ENCODE measurements around the gene PAPOLB.

PAPOLB gene

DNA sequence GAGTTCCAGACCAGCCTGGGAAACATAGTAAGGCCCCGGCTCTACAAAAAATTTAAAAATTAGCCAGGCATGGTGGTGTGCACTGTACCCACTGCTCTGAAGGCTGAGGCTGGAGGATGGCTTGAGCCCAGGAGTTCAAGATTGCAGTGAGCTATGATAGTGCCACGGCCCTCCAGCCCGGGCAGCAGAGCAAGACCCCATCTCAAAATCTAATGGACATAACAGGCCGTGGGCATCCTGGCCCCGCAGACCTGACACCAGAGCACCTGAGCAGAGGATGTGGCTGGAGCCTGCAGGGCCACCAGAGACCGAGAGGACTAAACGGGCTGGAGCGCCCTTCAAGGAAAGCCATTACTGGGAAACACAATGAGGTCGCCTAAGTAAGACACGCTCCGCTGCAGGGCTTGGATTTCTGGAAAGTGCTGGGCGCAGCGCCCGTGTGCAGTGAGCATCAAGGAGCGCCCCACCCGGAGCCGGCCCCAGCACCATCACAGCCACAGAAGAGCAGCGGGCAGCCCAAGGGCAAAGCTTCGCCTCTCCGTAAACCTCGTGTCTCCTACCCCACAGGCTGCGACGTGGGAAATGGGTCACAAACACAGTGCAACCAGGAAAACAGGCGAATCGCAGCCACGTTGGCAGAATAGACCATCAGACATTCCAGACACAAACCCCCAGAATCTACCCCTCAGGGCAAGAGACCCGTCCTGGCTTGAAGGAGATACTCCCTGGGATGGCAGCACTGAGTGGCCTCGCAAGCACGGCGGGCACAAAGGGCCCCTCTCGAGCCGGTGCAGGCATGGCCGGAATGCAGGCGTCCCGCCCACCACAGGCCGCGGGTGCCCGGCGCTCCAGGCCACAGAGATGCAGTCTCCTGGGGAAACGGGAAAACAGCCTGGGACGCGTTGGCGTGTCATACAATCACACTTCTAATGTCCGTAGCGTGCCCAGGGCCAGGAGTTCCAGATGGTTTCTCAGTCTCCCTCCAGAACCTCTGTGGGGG, 16.8 kb upstream of the PAPOLB start:
- DNase-seq (ENCODE audit: low read depth): no peak

DNA sequence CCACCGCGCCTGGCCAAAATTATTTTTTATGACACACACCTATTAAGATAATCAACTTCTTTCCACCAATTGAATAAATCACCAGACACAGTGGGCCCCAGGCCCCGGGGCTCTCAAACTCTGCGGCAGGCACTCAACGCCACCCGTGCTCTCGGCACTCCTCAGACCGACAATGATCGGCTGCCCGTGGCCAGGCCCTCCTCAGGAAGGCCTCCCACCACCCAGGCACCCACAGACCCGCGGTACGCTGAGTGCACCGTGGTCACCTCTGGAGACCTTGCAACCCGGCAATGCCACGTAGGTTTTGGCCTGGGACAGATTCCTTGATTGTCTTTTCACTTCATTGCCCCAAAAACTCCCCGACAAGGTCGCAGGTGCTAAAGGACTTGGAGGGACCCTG, 14.8 kb upstream of the PAPOLB start:
- no peak for DNase-seq (ENCODE audit: low read depth)

DNA sequence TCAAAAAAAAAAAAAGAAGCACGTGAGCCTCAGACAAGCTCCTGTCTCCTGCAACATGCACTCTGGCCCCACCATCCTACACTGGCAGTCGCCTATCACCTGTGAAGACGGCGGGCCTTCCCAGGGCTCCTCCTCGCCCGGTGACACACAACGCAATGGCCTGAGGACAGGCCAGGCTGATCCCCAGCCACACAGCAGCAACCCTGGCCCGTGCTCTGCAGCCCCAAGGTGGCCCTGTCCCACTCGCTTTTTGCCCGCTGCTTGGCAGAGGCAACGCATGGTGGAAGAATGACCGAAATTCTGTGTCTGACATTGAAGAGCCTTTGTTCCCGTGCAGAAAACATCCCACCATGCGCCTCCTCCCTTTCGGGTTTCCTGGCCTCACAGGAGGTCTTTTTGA, 13.6 kb upstream of the PAPOLB start:
- no peak for DNase-seq (ENCODE audit: low read depth)

DNA sequence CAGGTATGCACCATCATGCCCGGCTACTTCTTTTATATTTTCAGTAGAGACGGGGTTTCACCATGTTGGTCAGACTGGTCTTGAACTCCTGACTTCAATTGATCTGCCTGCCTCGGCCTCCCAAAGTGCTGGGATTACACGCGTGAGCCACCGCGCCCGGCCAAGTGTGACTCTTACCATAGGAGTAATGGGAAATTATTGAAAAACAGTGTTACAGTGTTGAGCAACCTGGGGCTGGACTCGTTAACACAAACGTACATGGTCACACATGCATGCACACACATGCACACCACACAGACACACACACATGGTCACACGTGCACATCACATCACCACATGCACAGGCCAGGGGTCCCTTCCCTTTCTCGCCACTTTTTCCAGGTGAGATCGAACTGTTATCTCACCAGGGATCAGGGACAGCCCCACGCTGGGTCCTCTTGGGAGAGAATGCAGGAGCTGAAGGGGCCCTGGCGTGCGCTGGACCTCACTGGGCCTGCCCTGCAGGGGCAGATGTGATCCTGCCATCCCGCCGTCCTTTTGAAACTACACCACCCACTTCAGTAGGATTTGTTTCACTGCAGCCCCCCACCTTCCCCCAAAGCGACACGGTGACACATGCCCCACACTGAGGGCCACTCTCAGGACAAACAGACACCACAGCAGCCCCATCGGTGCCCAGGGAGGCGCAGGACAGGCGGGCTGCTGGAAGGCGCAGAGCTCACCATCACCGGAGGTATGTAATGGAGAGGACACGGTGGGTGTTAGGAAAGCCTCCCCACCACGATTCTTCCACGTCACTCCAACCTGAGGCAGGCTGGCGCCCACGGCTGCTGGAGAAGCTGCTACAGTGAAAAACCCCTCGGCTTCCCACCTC, 11.5 kb upstream of the PAPOLB start:
- no peak for DNase-seq (ENCODE audit: low read depth)

DNA sequence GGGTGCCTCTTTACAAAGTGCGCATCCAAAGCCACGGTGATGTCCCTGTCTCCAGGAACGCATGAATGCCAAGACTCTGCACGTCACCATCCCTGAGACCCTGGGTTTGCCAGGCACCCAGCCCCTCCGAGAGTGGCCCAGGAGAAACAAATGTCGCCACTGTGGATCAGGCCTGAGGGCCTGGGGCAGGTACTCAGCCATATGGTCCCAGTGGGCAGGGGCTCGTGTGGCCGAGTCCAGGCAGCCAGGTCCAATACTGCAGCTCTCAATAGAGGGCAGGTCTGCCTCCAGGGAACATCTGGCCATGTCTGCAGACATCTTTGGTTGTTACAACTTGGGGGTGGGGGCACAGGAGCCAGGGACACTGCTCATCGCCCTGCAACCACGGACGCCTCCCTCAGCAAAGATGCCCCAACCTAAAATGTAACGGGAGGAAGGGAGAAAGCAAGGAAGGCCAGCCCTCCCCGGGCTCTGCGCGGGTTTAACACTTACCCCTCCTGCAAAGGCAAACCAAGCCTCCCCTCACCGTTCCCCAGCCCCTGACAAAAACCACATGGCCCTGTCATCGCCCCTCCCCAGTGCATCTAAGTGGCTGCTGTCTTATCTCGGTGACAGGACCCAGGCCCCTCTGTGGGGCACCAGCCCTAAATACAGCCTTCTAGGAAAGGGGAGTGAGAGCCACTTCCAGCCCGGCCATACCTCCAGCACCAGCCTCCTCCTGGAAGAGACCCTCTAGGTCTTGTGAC, 10.3 kb upstream of the PAPOLB start:
- no peak for DNase-seq (ENCODE audit: low read depth)

DNA sequence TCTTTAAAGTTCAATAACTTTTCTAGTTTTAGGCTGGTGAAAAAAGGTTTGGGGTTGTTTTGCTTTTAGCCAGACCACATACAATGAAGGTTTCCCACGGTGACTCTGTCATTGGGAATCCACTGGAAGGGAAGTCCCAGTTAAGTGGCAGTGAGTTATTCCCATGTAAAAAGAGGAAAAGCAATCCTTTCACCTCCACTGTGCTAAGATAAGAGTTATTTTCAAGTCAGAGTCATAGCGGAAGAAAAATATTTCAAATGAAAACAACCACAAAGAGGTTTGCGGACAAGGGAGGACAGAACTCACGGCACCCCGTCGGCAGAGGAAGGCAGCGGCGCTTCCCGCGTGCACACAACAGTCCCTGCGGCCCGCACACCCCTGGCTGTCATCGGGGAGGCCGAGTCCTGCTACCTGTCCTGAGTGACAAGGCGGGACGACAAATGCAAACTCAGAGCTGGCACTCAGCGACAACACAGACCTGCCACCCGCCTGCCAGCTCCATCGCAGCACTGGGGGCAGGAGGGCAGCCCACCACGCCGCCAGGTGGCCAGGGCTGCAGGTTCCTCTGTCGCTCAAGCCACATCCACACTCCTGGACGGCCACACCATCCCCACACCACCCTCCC, 9.3 kb upstream of the PAPOLB start:
- no peak for DNase-seq (ENCODE audit: low read depth)

DNA sequence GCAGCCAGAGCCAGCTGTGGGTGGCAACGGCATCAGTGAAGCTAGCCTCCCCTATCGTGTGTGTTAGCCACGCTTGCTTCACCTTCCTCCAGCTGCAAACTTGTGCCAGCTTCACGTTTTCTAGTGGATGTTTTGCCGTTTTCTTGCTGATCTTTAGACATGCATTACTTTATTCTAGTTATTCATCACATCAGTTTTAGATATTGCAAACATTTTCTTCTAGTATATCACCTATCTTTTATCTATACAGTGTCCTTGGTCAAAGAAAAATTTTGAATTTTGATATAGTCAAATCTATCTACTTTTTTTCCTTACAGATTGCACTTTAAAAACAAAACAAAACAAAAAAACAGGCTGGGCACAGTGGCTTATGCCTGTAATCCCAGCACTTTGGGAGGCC, 6.7 kb upstream of the PAPOLB start:
- no peak for DNase-seq (ENCODE audit: low read depth)

DNA sequence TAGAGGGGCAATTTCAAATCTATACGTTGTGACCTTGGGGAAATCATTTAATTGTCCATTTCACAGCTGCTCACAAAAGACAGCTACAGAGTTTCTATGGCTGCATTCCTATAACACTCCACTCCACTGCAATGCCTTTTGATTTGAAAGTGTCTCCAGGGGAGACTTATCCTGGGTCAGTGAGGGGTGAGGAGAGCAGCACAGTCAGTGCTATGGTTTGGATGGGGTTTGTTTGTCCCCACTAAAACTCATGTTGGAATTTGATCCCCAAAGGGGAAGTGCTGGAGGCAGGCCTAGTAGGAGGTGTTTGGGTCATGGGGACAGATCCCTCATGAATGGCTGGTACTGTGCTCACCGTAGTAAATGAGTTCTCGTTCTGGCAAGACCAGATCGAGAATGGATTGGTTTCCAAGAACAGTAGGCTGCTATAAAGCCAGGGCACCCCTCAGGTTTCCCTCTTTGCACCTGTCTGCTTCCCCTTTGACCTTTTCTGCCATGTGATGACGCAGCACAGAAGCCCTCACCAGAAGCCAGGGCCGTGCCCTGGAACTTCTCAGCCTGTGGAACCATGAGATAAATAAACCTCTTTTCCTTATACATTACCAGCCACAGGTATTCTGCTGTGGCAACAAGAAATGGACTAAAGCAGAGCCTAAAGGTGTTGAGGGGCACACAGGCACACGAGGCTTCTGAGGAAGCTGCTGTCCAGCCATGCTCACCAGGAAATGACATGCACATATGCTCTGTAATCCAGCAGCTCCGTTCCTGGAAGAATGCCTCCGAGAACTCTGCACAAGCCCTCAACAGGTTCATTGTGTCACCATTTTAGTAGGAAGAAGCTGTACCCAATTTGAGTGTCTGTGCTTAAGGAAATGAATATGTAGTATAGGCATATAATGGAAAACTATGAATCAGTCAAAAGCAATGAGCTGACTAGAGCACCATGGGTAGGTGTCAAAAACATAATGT, 5.0 kb upstream of the PAPOLB start:
- DNase-seq (ENCODE audit: low read depth): no peak

DNA sequence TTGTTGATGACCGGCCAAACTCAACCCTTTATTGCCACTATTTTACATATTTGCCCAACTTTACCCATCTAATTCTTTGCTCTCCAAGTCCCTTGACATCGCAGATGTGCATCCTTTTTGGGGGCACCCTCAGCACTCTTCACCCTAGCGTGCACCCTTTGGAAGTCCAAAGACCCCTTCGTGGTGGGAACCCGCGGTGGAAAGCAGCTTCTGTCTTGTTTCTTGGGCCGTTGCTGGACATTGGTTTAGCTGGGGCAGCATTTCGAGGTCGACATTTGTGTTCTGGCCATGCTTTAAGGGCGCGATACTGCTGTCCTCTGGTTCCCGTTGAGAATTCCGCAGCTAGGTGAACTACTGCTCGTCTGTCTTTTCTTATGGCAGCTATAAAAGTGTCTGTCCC, 326 bp upstream of the PAPOLB start:
- DNase-seq (ENCODE audit: low read depth): no peak

DNA sequence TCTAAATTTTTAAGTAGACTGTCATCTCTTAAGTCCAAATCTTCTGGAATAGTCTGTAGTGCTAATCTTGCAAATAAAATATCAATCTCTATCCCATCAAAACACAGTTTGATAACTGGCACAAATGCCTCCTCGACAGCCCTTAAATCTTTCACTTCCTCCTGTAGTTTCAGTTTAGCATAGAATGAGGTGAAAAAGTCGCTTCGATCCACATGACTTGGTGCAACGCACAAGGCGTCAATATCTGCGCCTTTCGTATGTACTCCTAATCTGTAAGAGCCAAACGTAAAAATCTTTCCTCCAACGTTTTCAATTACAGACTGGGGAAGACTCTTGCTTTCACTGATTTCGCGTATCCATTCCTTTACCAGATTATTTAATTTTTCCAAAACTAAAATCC, 603 bp downstream of the PAPOLB start:
- no peak for DNase-seq (ENCODE audit: low read depth)

DNA sequence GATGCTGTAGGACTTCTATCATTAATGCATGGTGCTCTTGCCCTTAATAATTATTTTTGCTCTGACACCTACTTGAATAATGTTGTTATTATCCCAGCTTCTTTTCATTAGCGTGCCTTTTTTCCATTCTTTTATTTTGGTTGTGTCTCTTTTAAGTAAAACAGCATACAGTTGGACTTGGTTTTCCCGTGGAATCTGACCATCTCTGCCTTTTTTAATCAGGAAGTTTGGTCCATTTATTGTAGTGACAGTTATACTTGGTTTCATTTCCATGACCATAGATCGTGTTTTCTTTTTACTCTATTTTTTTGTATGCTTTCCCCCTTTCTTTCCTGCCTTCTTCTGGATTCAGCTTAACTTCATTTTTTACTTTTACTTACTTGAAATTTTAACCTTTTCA, 4.6 kb downstream of the PAPOLB start:
- no peak for DNase-seq (ENCODE audit: low read depth)

DNA sequence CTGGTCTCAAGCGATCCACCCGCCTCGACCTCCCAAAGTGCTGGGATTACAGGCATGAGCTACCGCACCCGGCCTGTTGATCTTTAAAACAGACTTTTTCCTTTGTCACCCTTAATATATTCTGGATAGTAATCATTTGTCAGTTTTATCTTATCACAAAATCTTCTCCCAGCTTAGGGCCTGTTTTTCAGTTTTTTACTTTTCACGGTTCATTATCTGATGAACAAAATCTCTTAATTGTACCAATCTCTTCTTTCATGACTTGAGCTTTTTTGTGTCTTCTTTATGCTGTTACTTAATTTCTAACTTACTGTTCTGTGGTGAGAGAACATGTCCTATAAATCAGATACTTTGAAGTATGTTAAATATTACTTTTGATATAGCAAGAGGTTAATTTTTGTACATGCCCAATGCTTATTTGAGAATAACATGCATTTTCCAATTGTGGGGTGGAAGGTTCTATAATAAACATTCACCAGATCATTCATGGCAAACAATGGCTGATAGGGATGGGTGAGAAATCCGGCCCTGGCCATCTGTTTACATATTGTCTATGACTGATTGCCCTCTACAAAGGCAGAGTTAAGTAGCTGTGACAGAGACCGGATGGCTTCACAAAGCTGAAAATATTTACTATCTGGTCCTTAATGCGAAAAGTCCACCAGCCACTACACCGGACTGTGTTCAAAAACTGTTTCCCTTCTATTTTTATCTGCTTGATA, 5.3 kb downstream of the PAPOLB start:
- no peak for DNase-seq (ENCODE audit: low read depth)

DNA sequence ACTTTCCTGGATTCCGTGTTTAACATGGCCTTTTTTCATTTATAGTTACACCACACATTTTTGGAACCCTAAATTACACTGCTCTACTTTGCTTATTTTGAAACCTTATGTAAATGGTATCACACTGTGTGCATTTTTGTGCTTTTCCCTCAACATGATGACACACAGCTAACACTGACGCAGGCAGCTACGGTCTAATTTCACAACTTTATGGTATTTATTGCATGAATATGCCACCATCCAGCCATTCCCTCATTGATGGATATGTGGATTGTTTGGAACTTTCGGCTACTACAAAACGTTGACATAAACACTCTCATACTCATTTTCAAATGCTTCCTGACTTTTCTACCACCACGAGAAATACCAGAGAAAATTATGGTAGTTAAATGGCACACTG, 6.9 kb downstream of the PAPOLB start:
- DNase-seq (ENCODE audit: low read depth): no peak

DNA sequence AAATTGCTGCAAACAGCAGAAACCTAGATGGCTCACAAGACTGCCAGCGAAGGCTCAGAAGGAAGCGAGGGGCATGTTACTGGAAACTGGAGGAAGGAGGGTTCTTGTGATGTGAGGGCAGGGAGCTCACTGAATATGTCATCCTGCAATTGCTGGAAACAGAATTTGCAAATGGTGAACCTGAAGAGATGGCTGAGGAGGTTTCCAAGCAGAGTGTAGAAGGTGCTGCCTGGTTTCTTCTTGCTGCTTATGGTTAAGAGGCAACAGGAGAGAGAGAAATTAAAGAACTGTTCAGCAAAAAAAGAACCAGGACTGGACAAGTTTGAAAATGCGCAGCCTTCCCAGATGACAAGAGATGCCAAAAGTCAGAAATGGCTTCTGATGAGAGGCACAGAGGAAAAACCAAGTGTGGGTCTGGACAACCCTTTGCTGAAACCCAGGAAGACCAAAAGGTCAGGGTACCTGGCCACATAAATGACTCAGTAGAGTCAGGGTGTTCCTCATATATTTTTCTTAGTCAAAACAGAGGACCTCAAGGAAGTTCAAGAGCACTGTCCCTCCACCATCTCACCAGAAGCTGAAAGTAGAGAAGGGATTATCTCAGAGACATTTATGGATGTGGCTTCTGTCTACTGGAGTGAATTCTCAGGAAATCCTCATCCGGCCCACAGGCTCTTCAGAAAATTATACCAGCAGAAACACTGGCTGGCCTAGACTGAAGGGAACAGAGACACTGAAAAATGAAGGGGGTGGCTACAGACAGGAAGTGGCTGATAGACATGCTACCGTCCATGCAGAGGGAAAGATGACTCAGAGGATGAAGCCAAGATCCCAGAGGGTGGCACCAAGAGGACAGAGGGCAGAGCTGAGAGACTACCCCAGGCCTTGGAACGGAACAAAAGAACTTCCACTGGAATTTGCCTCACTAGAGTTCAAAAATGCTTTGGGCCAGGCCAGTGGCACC, 10.1 kb downstream of the PAPOLB start:
- no peak for DNase-seq (ENCODE audit: low read depth)

DNA sequence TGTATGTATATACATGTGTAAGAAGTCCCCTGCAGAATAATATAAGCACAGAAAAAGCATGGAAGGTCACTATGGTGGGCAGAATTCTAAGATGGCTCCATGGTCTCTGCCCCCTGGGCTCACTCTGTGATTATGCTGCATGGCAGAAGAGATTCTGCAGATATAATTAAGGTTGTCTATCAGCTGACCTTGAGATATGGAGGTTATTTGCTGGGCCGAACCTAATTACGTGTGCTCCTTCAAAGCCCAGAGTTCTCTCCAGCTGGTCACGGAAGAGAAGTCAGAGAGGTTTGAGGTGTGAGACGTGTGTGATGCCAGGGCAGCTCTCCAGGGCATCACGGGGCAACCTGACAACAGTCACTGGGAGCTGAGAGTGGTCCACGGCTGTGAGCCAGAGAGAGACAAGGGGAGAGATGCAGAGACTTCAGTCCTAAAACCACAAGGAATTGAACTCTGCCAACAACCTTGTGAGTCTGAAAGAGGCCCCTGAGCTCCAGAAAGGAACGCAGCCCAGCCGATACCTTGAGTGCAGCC, 11.5 kb downstream of the PAPOLB start:
- no peak for DNase-seq (ENCODE audit: low read depth)

DNA sequence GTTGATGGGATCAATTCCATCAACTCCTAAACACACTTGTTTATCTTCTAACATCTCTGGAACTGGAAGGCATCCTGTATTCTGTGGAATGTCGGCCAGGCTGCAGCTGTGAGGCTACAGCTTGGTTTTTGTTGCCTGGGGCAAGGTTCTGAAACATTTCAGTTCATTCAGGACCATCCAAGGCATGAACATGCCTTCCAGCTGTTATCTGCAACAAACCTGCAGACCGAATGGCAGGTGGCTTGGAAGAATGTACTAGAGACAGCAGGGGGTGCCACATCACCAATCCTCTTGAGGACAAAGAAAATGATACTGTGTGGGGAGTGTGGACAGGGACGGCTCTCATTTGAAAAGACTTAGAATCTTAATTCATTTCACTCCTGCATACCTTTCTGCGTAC, 12.4 kb downstream of the PAPOLB start:
- DNase-seq (ENCODE audit: low read depth): no peak

DNA sequence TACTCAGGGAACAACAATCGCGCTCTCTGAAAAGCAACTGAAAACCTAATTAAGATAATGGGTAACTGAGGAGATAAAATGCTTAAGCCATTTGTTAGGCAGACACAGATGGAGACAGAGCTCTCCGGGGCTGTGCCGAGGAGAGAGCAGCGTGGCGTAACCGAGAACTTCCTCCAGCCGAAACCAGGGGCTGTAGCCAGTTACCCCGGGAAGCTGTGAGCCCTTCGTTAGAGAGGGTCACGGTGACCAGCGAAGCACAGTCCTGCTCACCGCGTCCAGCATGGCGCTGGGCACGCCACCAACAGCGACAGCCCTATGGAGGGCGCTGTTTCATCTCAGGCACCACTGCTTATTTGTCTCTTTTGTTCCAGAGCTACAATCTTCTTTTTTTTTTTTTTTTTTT, 16.1 kb downstream of the PAPOLB start:
- DNase-seq (ENCODE audit: low read depth): no peak

DNA sequence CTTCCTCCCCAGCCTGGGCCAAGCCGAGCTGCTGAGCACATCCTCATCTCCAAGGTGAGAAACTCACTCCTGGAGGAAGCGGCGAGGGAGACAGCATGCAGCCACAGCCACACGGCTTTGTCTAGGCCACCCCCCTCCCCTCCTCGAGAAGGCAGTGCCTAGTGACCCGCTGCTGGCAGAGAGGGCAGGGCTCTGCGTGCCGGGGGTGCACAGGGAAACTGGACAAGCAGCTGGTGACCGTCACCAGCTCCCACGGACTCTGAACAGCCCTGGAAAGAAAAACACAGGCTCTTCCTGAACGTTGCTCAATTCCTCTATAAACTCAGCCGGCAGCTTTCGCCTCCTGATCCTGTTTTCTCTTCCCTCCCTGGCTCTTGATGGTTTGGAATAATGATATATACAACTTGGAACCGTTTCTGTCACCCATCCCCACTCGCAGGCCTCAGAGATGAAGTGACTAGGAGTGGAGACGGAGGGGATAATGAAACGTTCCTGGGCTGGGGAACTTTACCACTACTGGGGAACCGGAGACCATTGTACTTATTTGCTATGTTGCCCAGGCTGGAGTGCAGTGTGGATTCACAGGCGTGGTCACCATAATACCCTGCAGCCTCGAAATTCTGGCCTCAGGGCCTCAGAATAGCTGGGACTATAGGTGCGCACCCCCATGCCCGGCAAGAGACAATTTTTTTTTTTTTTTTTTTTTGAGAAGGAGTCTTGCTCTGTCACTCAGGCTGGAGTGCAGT, 19.3 kb downstream of the PAPOLB start:
- no peak for DNase-seq (ENCODE audit: low read depth)
